LNCaP clone FGC (cell line): ENCODE data around the gene ZC3H6.

Source experiments
- DNase-seq: peaks from one replicate; pipeline ENCODE4 v3.0.0-alpha.2; 2011; ENCODE audit warnings: low read depth
- H3K4me3 ChIP-seq: 2 replicates; pipeline ENCODE4 v1.5.1; 2011; ENCODE audit warnings: mild to moderate bottlenecking, low read depth, low read length, control low read depth
- CTCF ChIP-seq: IDR thresholded peaks from 2 replicates; pipeline ENCODE4 v1.5.1; 2012; ENCODE audit warnings: mild to moderate bottlenecking; ENCODE audit not compliant: control insufficient read depth, insufficient read depth; ENCODE audit errors: extremely low read depth

ZC3H6 gene

GRCh38 chr2:112244854-112245253 is 30.5 kb upstream of the ZC3H6 start:
- DNase-seq, result no peak
- no peak overlapping the region for H3K4me3 ChIP-seq
- TF ChIP-seq CTCF, result no peak

GRCh38 chr2:112251271-112251670 is 24.1 kb upstream of the ZC3H6 start:
- TF ChIP-seq CTCF, result no peak
- no peak for DNase-seq
- H3K4me3 ChIP-seq, result no peak overlapping the region

- no peak overlapping the region for H3K4me3 ChIP-seq
- DNase-seq, result no peak
Measured at GRCh38 chr2:112253261-112253815, 22.1 kb upstream of the ZC3H6 start.

GRCh38 chr2:112254466-112255240 is 20.7 kb upstream of the ZC3H6 start, which contains the start of gene ZC3H8:
TSS of gene ZC3H8 (minus strand) at chr2:112255042. CDS start at chr2:112254981, 61 bp downstream.
- peak within 1 kb of the TSS; percentile 80 for H3K4me3 ChIP-seq
- DNase-seq, result peak; percentile 61
- TF ChIP-seq CTCF, result 0 out of 2 replicates have a peak, but pooled peaks have one; percentile 12

More at GRCh38 chr2:112253261-112253815, 22.1 kb upstream of the ZC3H6 start:
- no peak for TF ChIP-seq CTCF

GRCh38 chr2:112255875-112256274 is 19.5 kb upstream of the ZC3H6 start:
- DNase-seq, result no peak
- no peak for TF ChIP-seq CTCF
- no peak overlapping the region for H3K4me3 ChIP-seq

- H3K4me3 ChIP-seq, result no peak overlapping the region
- no peak for TF ChIP-seq CTCF
- no peak for DNase-seq
Measured at GRCh38 chr2:112256654-112257053, 18.7 kb upstream of the ZC3H6 start.
